ENCODE results near the gene KCNQ1OT1.

Gene KCNQ1OT1

GRCh38 chr11:2699531-2700414 lies at the start of gene KCNQ1OT1:
Gene KCNQ1OT1, minus strand, starts transcription at chr11:2699994.
- no peak for TF ChIP-seq CTCF (IDR thresholded peaks at IDR 0.05; ENCODE audit: control insufficient read depth, extremely low read depth, insufficient read depth)
- DNase-seq (ENCODE audit: low read depth) = peak; percentile 81
- H3K4me3 ChIP-seq (ENCODE audit: low read depth, low read length) = peak within 1 kb of the TSS; percentile 63

- no peak for DNase-seq (ENCODE audit: low read depth)
- TF ChIP-seq CTCF (IDR thresholded peaks at IDR 0.05; ENCODE audit: control insufficient read depth, extremely low read depth, insufficient read depth) = no peak
- no peak overlapping the region for H3K4me3 ChIP-seq (ENCODE audit: low read depth, low read length)
Measured at GRCh38 chr11:2748814-2749554, 49.2 kb upstream of the KCNQ1OT1 start.

- no peak for TF ChIP-seq CTCF (IDR thresholded peaks at IDR 0.05; ENCODE audit: control insufficient read depth, extremely low read depth, insufficient read depth)
- H3K4me3 ChIP-seq (ENCODE audit: low read depth, low read length) = no peak overlapping the region
- no peak for DNase-seq (ENCODE audit: low read depth)
Measured at GRCh38 chr11:2748061-2748813, 48.4 kb upstream of the KCNQ1OT1 start.

GRCh38 chr11:2747248-2748027 lies 47.6 kb upstream of the KCNQ1OT1 start:
- no peak for TF ChIP-seq CTCF (IDR thresholded peaks at IDR 0.05; ENCODE audit: control insufficient read depth, extremely low read depth, insufficient read depth)
- H3K4me3 ChIP-seq (ENCODE audit: low read depth, low read length) = no peak overlapping the region
- DNase-seq (ENCODE audit: low read depth) = no peak

GRCh38 chr11:2746401-2747247 lies 46.8 kb upstream of the KCNQ1OT1 start:
- no peak for TF ChIP-seq CTCF (IDR thresholded peaks at IDR 0.05; ENCODE audit: control insufficient read depth, extremely low read depth, insufficient read depth)
- DNase-seq (ENCODE audit: low read depth) = no peak
- H3K4me3 ChIP-seq (ENCODE audit: low read depth, low read length) = no peak overlapping the region

Data from LNCaP clone FGC (cell line).